PC-9 (cell line): ENCODE data around the gene S100A5. TPM values are rescaled to one million over a fixed set of nuclear protein-coding genes. Genes with fewer than 3 reads are reported as not detected.
A peak's percentile ranks its signal among the peaks of the same experiment; 100 is the strongest.

Experiments
- BruUV-seq: library from RNA; stranded (reverse); fragments of 400-500 nt; replicated peaks from 2 replicates; lab custom pipeline; 2021; lab: Mats Ljungman, UMichigan
- CTCF ChIA-PET: fragments of 300-600 bp; sonication (Branson Sonifier 250); formaldehyde crosslinking; loops from one replicate; lab custom pipeline; 2022; ENCODE audit warnings: antibody characterized with exemption; lab: Charles Lee
- POLR2A ChIA-PET: fragments of 300-600 bp; sonication (Branson Sonifier 250); formaldehyde crosslinking; loops from one replicate; lab custom pipeline; 2022; ENCODE audit warnings: antibody characterized with exemption; ENCODE audit not compliant: unreplicated experiment; lab: Charles Lee
- DNase-seq, 2 experiments: peaks; one replicate each; pipeline versions ENCODE4 v3.0.0 to v3.0.0-alpha.2; 2015 to 2022; ENCODE audit warnings: mixed read lengths in 1 of 2
- H2AFZ ChIP-seq: fragments of 200-600 bp; sonication (generic); 2 replicates; pipeline ENCODE4 v1.8.1; 2017; ENCODE audit warnings: antibody characterized with exemption
- H3F3A ChIP-seq: fragments of 200-600 bp; sonication (generic); 2 replicates; pipeline ENCODE4 v1.8.1; 2017; ENCODE audit warnings: antibody characterized with exemption, mild to moderate bottlenecking, low read depth; ENCODE audit not compliant: insufficient read depth
- H3K27ac ChIP-seq: fragments of 200-600 bp; sonication (generic); 2 replicates; pipeline ENCODE4 v1.6.1; 2016; ENCODE audit warnings: mixed run types
- H3K27me3 ChIP-seq: fragments of 200-600 bp; sonication (generic); 2 replicates; pipeline ENCODE4 v1.6.1; 2016; ENCODE audit warnings: low read depth, mixed run types; ENCODE audit not compliant: insufficient read depth
- H3K36me3 ChIP-seq: fragments of 200-600 bp; sonication (generic); 2 replicates; pipeline ENCODE4 v1.6.1; 2016; ENCODE audit warnings: low read depth, mixed run types
- H3K4me1 ChIP-seq: fragments of 200-600 bp; sonication (generic); replicated peaks from 2 replicates; pipeline ENCODE4 v1.6.1; 2016; ENCODE audit warnings: mixed run types; ENCODE audit not compliant: insufficient read depth
- H3K4me2 ChIP-seq: fragments of 200-600 bp; sonication (generic); 2 replicates; pipeline ENCODE4 v1.6.1; 2017; ENCODE audit warnings: mixed run types
- H3K4me3 ChIP-seq: fragments of 200-600 bp; sonication (generic); 2 replicates; pipeline ENCODE4 v1.6.1; 2016; ENCODE audit warnings: mixed run types
- H3K79me2 ChIP-seq: fragments of 200-600 bp; sonication (generic); 2 replicates; pipeline ENCODE4 v1.6.1; 2017; ENCODE audit warnings: low read depth, mixed run types
- H3K9me2 ChIP-seq: fragments of 200-600 bp; sonication (generic); 2 replicates; pipeline ENCODE4 v1.8.1; 2017; ENCODE audit warnings: mild to moderate bottlenecking; ENCODE audit not compliant: insufficient read depth
- H3K9me3 ChIP-seq: fragments of 200-600 bp; sonication (generic); 2 replicates; pipeline ENCODE4 v1.8.1; 2016; ENCODE audit warnings: low read depth; ENCODE audit not compliant: insufficient read depth
- H4K20me1 ChIP-seq: fragments of 200-600 bp; sonication (generic); 2 replicates; pipeline ENCODE4 v1.8.1; 2017; ENCODE audit not compliant: insufficient read depth
- EZH2 ChIP-seq: fragments of 200-600 bp; sonication (generic); IDR thresholded peaks from 2 replicates; pipeline ENCODE4 v1.8.0; 2017; ENCODE audit warnings: antibody characterized with exemption, low read depth
- intact Hi-C: fragments of 100-400 bp; cut with micrococcal nuclease; formaldehyde crosslinking; loops from one replicate; pipeline ENCODE4 v1.10.0; 2022; ENCODE audit not compliant: unreplicated experiment
- total RNA-seq: library from RNA; stranded (reverse); gene quantifications from 2 replicates; pipeline ENCODE4 v1.2.3, GENCODE V29; 2021
- TF ChIP-seq, protein P1 (sequence below): fragments of 200-600 bp; sonication (generic); conservative IDR thresholded peaks from 2 replicates; pipeline ENCODE4 v1.6.1; 2017; ENCODE audit warnings: mixed run types, antibody characterized with exemption, mild to moderate bottlenecking, moderate library complexity

The S100A5 gene
- total RNA-seq, 1 experiment from 2014 or later: 11.1 TPM

- Histone ChIP-seq H3K79me2 (no peaks in the 10 kb centered on the region), H3K27ac (peak overlapping the region; percentile 85), H3K36me3 (no peaks in the 10 kb centered on the region), H3K9me3 (no peaks in the 10 kb centered on the region), H4K20me1 (no peaks in the 10 kb centered on the region), H3K4me1 (peaks cover 57% of the 10 kb centered on the region), H3K4me2 (peak overlapping the region; percentile 78), H2AFZ (no peak overlapping the region), H3K4me3 (peak overlapping the region; percentile 42; the same call in 1 of the 2 replicates), H3K9me2 (no peaks in the 10 kb centered on the region), H3K27me3 (no peaks in the 10 kb centered on the region), H3F3A (peaks cover 48% of the 10 kb centered on the region)
- BruUV-seq: TSS peak; percentile 95
- peak; percentile 87 to 93 for DNase-seq
- POLR2A ChIA-PET: interaction anchor here (0.6 to 1.5 kb wide), 11 partner anchors 16 to 598 kb away, joined by 3 to 18 read pairs (median 6); partner anchors contain the start of genes CHTOP, S100A13 and S100A6
- intact Hi-C loops: loop anchor here (1.0 to 10.0 kb wide), 4 partner anchors 18 to 269 kb away; no protein-coding TSS in a partner anchor
- TF ChIP-seq, protein P1, sequence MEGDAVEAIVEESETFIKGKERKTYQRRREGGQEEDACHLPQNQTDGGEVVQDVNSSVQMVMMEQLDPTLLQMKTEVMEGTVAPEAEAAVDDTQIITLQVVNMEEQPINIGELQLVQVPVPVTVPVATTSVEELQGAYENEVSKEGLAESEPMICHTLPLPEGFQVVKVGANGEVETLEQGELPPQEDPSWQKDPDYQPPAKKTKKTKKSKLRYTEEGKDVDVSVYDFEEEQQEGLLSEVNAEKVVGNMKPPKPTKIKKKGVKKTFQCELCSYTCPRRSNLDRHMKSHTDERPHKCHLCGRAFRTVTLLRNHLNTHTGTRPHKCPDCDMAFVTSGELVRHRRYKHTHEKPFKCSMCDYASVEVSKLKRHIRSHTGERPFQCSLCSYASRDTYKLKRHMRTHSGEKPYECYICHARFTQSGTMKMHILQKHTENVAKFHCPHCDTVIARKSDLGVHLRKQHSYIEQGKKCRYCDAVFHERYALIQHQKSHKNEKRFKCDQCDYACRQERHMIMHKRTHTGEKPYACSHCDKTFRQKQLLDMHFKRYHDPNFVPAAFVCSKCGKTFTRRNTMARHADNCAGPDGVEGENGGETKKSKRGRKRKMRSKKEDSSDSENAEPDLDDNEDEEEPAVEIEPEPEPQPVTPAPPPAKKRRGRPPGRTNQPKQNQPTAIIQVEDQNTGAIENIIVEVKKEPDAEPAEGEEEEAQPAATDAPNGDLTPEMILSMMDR: no peak
- CTCF ChIA-PET: interaction anchor here (0.6 to 2.6 kb wide), 5 partner anchors 18 to 233 kb away, joined by 3 to 20 read pairs (median 7); partner anchors contain the start of gene S100A13
Observed at GRCh38 chr1:153515504-153516394, 25.0 kb downstream of the S100A5 start.

GRCh38 chr1:153513666-153514065 is 27.1 kb downstream of the S100A5 start:
- Histone ChIP-seq H3K36me3 (no peaks in the 10 kb centered on the region), H3K9me3 (no peaks in the 10 kb centered on the region), H4K20me1 (no peaks in the 10 kb centered on the region), H3K4me3 (no peak overlapping the region), H3K79me2 (no peaks in the 10 kb centered on the region), H3K9me2 (no peaks in the 10 kb centered on the region), H3F3A (peaks cover 47% of the 10 kb centered on the region), H2AFZ (no peak overlapping the region), H3K4me1 (peaks cover 50% of the 10 kb centered on the region), H3K4me2 (no peak overlapping the region), H3K27ac (no peak overlapping the region), H3K27me3 (no peaks in the 10 kb centered on the region)
- intact Hi-C loops: loop anchor here (5.0 to 10.0 kb wide), 2 partner anchors 271 to 474 kb away; partner anchors contain the start of gene RAB13
- CTCF ChIA-PET: no interaction called here
- no TSS peak for BruUV-seq
- DNase-seq: no peak
- POLR2A ChIA-PET: no interaction called here
- TF ChIP-seq EZH2: no peak
- TF ChIP-seq, protein P1: no peak

DNA sequence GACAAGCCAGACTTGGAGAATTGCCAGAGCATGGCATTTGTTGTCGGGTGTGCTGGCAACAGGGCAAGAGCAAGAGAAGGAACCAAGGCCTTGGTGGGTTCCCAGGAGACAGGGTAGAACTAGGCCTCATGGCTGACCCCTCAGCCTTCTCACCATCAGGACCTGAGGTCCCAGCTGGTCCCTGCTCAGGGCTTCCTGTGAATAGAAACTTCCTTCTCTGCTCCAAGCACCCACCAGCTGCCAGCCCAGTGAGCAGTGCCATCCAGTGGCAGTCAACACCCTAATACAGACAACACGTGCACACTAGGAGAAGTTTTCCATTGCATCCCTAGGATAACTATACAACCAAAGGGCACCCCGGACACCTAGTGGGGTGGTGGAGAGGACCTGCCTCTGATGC is 27.7 kb downstream of the S100A5 start:
- Histone ChIP-seq H3F3A (peaks cover 43% of the 10 kb centered on the region), H4K20me1 (no peaks in the 10 kb centered on the region), H3K79me2 (no peaks in the 10 kb centered on the region), H2AFZ (no peak overlapping the region), H3K9me2 (no peaks in the 10 kb centered on the region), H3K27me3 (no peaks in the 10 kb centered on the region), H3K9me3 (no peaks in the 10 kb centered on the region), H3K27ac (no peak overlapping the region), H3K36me3 (no peaks in the 10 kb centered on the region), H3K4me1 (peaks cover 50% of the 10 kb centered on the region), H3K4me2 (no peak overlapping the region), H3K4me3 (no peak overlapping the region)
- no TSS peak for BruUV-seq
- ChIA-PET CTCF (no interaction called here), POLR2A (no interaction called here)
- intact Hi-C loops: loop anchor here (5.0 to 10.0 kb wide), 2 partner anchors 272 to 474 kb away; partner anchors contain the start of gene RAB13
- no peak for DNase-seq
- no peak for TF ChIP-seq EZH2
- TF ChIP-seq, protein P1: no peak
